Astrocyte of the cerebellum (primary cell): ENCODE data around the gene MAP1A.

Source experiments
- DNase-seq: peaks from one replicate; pipeline ENCODE4 v3.0.0-alpha.2; 2011; ENCODE audit warnings: low read depth
- H3K4me3 ChIP-seq: 2 replicates; pipeline ENCODE4 v1.5.1; 2011; ENCODE audit warnings: mild to moderate bottlenecking, low read depth, low read length, moderate library complexity
- CTCF ChIP-seq: IDR thresholded peaks from 2 replicates; pipeline ENCODE4 v1.5.1; 2012; ENCODE audit warnings: low read length, low read depth, moderate library complexity, mild to moderate bottlenecking; ENCODE audit errors: missing control alignments
- in situ Hi-C: cut with HindIII; loops from 2 replicates; pipeline ENCODE4 v1.10.0; 2017; ENCODE audit warnings: low sequenced_read_pairs

Gene MAP1A

DNA sequence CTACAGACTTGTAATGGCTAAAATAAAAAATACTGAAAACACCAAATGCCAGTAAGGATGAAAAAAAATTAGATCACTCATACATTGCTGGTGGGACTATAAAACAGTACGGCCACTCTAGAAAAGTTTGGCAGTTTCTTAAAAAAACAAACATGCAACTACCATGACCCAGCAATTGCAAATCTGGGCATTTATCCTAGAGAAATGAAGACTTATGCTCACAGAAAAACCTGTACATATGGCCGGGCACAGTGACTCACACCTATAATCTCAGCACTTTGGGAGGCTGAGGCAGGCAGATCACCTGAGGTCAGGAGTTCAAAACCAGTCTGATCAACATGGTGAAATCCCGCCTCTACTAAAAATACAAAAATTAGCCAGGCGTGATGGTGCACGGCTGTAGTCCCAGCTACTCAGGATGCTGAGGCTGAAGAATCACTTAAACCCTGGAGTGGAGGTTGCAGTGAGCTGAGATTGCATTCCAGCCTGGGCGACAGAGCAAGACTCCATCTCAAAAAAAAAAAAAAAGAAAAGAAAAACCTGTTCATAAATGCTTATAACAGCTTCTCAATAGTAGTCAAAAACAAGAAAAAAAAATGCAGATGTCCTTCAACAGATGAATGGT is 30.0 kb upstream of the MAP1A start:
- TF ChIP-seq CTCF: no peak
- no peak for DNase-seq
- no peak overlapping the region for H3K4me3 ChIP-seq
- in situ Hi-C loops: no loop called here

DNA sequence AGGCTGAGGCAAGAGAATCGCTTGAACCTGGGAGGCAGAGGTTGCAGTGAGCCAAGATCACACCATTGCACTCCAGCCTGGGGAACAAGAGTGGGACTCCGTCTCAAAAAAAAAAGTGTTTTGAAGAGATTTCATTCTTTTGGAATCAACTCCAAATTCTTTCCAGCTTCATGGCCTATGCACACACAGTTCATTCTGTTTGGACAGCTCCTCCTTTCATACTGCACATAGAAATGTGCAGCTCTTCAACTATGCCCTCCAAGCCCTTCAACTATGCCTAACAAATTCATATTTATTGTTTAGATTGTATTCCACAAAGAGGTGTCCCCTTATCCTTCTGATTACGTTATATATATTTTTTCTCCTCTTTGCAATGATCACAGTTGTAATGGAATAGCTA is 28.6 kb upstream of the MAP1A start:
- in situ Hi-C loops: no loop called here

DNA sequence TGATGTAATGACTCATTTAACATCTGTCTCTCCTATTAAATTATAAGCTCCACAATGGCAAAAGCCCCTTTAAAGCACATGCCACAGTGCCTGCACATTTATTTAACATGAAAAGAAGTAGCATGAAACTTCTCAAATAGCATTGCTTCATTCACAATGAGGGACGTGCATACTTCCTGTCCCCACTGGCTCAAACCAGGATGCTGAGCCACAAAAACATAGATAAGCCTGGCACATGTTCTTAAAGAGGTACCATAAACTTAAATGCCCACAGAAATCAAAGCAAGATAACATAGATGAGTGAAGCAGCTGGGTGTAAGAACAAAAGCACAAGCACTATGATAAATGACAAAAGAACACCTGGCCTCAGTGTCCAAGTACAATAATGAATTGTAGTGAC is 28.2 kb upstream of the MAP1A start:
- no peak overlapping the region for H3K4me3 ChIP-seq
- DNase-seq: no peak
- in situ Hi-C loops: no loop called here
- no peak for TF ChIP-seq CTCF

More for the DNA sequence above, 28.6 kb upstream of the MAP1A start:
- no peak overlapping the region for H3K4me3 ChIP-seq
- DNase-seq: no peak
- TF ChIP-seq CTCF: no peak

GRCh38 chr15:43492266-43492665 is 25.1 kb upstream of the MAP1A start:
- DNase-seq: no peak
- in situ Hi-C loops: no loop called here
- H3K4me3 ChIP-seq: peak overlapping the region; percentile 90
- no peak for TF ChIP-seq CTCF

DNA sequence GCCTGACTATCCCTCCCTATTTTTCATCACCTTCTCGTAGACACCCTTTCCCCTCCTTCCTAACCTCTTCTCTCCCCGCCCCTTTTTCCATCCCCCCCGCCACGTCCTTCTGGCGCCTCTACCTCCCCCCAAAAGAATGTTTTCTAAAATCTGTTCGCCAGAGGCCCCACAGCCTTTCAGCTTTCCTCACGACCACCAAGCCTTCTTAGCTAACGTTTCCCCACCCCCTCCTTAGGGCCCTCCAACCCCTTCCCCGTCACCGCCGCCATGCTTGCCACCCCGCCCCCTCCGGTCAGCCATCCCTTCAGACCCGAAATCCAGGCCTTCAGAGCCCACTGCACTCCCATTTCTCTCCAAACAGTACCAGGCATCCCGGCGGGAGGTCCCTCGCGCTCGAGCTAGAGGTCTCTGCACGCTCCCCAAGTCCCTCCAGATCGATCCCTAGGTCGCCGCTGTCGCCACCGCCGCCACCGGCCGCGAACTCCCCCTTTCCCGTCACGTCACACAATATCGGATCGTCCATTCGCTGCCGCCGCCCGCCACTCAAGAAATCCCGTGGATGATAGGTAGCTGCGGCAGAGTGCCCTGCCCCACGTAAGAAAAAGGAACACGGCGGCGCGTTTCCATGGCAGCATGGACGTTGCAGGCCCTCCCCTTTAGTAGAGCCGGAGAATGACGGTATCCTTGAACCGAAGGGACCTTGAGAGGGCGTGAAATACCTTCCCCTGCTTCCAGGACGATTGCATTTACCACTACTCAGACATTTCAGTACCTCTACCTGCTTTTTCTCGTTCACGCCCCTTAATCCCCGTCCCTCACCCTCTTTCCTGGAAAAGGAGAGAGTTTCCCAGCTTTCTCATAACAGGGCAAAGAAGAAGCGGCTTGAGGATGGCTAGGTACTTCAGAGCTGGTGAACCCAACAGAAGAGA is 24.5 kb upstream of the MAP1A start, which contains the start of gene TP53BP1:
TSS of gene TP53BP1 (minus strand) at position 484 of the 929 bp plus-strand sequence. CDS start at position 371, 113 bp downstream.
- H3K4me3 ChIP-seq: peak within 1 kb of the TSS; percentile 90
- TF ChIP-seq CTCF: no peak
- in situ Hi-C loops: no loop called here
- peak; percentile 84 for DNase-seq

- no peak for DNase-seq
- no peak for TF ChIP-seq CTCF
- H3K4me3 ChIP-seq: peak overlapping the region; percentile 90
- in situ Hi-C loops: no loop called here
Measured at GRCh38 chr15:43493703-43494472, 23.5 kb upstream of the MAP1A start.
